Nephron (organoid): ENCODE data around the gene GPI.

Experiments
- H3K27ac Mint-ChIP-seq, 3 experiments: 2 replicates each; pipeline ENCODE4 v1.8.0; 2020; ENCODE audit warnings: mixed read lengths in 3 of 3, mild to moderate bottlenecking in 2 of 3, moderate library complexity in 1 of 3
- H3K27me3 Mint-ChIP-seq: 2 replicates; pipeline ENCODE4 v1.8.0; 2021; ENCODE audit warnings: low read depth, mild to moderate bottlenecking, moderate library complexity, mixed read lengths
- H3K36me3 Mint-ChIP-seq: 2 replicates; pipeline ENCODE4 v1.8.0; 2020; ENCODE audit warnings: low read depth, mixed read lengths
- H3K4me1 Mint-ChIP-seq: 2 replicates; pipeline ENCODE4 v1.8.0; 2020; ENCODE audit warnings: mixed read lengths
- H3K4me3 Mint-ChIP-seq, 3 experiments: 2 replicates each; pipeline ENCODE4 v1.8.0; 2020; ENCODE audit warnings: mild to moderate bottlenecking in 3 of 3, mixed read lengths in 3 of 3, moderate library complexity in 2 of 3
- H3K9me3 Mint-ChIP-seq: 2 replicates; pipeline ENCODE4 v1.8.0; 2020; ENCODE audit warnings: mixed read lengths
- CTCF ChIP-seq, 3 experiments: fragments of 200-600 bp; sonication (generic); IDR thresholded peaks; one replicate each; pipeline ENCODE4 v1.5.0; 2021; ENCODE audit warnings: antibody characterized with exemption in 3 of 3; ENCODE audit not compliant: unreplicated experiment in 3 of 3

The GPI gene

GRCh38 chr19:34429553-34429952, 64.6 kb downstream of the GPI start:
- H3K27me3 Mint-ChIP-seq = no peaks in the 10 kb centered on the region
- H3K4me3 Mint-ChIP-seq = peak overlapping the region; percentile 96 to 100 (median 99)
- H3K36me3 Mint-ChIP-seq = peaks cover 33% of the 10 kb centered on the region
- no peak overlapping the region for H3K27ac Mint-ChIP-seq
- TF ChIP-seq CTCF (IDR thresholded peaks at IDR 0.05; ENCODE audit: unreplicated experiment in 3 of 3) = no peak
- peaks cover 27% of the 10 kb centered on the region for H3K4me1 Mint-ChIP-seq
- H3K9me3 Mint-ChIP-seq = no peaks in the 10 kb centered on the region

- Mint-ChIP-seq H3K27me3 (no peaks in the 10 kb centered on the region), H3K4me3 (peak overlapping the region; percentile 76 to 96 (median 80)), H3K36me3 (peaks cover 39% of the 10 kb centered on the region), H3K4me1 (peaks cover 27% of the 10 kb centered on the region), H3K9me3 (no peaks in the 10 kb centered on the region), H3K27ac (peak overlapping the region in 1 of 3 experiments; percentile 45)
- TF ChIP-seq CTCF (IDR thresholded peaks at IDR 0.05; ENCODE audit: unreplicated experiment in 3 of 3) = peak; percentile 42 to 56 (median 51)
These were observed 66.0 kb downstream of the GPI start for GRCh38 chr19:34430738-34431625.

GRCh38 chr19:34431681-34432402, 66.8 kb downstream of the GPI start:
- Mint-ChIP-seq H3K9me3 (no peaks in the 10 kb centered on the region), H3K4me3 (no peak overlapping the region), H3K36me3 (peaks cover 46% of the 10 kb centered on the region), H3K27ac (no peak overlapping the region), H3K4me1 (peaks cover 27% of the 10 kb centered on the region), H3K27me3 (no peaks in the 10 kb centered on the region)
- no peak for TF ChIP-seq CTCF (IDR thresholded peaks at IDR 0.05; ENCODE audit: unreplicated experiment in 3 of 3)

GRCh38 chr19:34432797-34433196, 67.8 kb downstream of the GPI start:
- TF ChIP-seq CTCF (IDR thresholded peaks at IDR 0.05; ENCODE audit: unreplicated experiment in 3 of 3) = no peak
- Mint-ChIP-seq H3K9me3 (no peaks in the 10 kb centered on the region), H3K4me1 (peaks cover 27% of the 10 kb centered on the region), H3K27me3 (no peaks in the 10 kb centered on the region), H3K4me3 (peak overlapping the region in 2 of 3 experiments; percentile 17 to 26), H3K36me3 (peaks cover 52% of the 10 kb centered on the region), H3K27ac (no peak overlapping the region)

GRCh38 chr19:34436716-34437115, 71.7 kb downstream of the GPI start:
- no peaks in the 10 kb centered on the region for H3K27me3 Mint-ChIP-seq
- H3K36me3 Mint-ChIP-seq = peaks cover 77% of the 10 kb centered on the region
- H3K9me3 Mint-ChIP-seq = no peaks in the 10 kb centered on the region

More at GRCh38 chr19:34436716-34437115, 71.7 kb downstream of the GPI start:
- no peak for TF ChIP-seq CTCF (IDR thresholded peaks at IDR 0.05; ENCODE audit: unreplicated experiment in 3 of 3)
- H3K4me1 Mint-ChIP-seq = peaks cover 4% of the 10 kb centered on the region
- peak overlapping the region in 1 of 3 experiments; percentile 68 for H3K27ac Mint-ChIP-seq
- no peak overlapping the region for H3K4me3 Mint-ChIP-seq
